OCI-LY7 (cell line): Measurements from ENCODE around the gene PLIN1.

ENCODE experiments used
- EZH2phosphoT487 ChIP-seq: fragments of 200-600 bp; sonication (generic); IDR thresholded peaks from 2 replicates; pipeline ENCODE4 v1.6.1; 2018; ENCODE audit warnings: low read depth, borderline replicate concordance, mild to moderate bottlenecking, mixed run types, antibody characterized with exemption, low read length, moderate library complexity, mixed read lengths
- TF ChIP-seq, protein P1 (sequence below): fragments of 200-600 bp; sonication (generic); conservative IDR thresholded peaks from 2 replicates; pipeline ENCODE4 v1.5.1; 2014; ENCODE audit warnings: mild to moderate bottlenecking, antibody characterized with exemption, low read length, moderate library complexity, mixed read lengths

DNA sequence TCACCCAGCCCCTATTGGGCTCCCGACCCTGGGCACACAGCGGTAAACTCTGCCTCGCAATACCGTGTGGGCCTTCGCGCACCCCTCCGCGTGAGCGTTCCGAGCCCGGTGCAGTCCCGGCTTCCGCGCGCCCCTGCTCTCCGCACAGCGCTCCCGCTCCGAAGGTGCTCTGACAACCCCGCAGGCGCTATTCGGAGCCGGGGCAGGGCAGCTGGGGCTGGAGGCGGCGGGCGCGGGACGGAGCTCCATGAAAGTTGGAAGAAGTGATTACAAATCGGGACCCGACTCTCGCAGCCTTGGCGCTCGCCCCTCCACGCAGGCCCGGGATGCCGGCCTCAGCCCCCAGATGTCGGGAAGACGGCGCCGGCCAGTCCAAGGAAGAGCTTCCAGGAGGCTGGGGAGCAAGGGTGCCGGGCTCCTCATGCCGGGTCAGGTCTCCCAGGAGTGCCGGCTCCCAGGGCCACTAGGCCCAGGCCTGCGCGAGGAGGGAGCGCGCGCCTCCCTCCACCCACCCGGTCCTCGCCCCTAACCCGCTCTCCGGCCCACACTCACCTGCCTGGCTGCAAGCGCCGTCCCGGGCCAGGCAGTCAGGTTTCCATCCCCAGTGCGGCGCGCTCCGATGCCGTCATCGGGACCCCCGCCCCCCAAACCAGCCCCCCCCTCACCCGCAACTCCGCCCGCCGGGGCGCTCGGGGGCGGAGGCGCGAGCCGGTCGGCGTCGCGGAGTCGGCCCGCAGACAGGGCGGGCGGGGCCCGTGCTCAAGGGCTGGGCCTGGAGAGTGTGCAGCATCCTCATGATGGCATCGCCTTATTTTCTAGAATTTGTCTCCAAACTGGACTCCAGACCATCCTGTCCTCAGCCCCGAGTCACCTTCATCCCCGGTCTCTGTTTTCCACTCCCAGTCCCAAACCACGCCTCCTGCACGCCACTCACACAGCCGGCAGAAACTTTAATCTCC lies 24.0 kb downstream of the PLIN1 start, which contains the start of gene KIF7:
- TF ChIP-seq, protein P1, sequence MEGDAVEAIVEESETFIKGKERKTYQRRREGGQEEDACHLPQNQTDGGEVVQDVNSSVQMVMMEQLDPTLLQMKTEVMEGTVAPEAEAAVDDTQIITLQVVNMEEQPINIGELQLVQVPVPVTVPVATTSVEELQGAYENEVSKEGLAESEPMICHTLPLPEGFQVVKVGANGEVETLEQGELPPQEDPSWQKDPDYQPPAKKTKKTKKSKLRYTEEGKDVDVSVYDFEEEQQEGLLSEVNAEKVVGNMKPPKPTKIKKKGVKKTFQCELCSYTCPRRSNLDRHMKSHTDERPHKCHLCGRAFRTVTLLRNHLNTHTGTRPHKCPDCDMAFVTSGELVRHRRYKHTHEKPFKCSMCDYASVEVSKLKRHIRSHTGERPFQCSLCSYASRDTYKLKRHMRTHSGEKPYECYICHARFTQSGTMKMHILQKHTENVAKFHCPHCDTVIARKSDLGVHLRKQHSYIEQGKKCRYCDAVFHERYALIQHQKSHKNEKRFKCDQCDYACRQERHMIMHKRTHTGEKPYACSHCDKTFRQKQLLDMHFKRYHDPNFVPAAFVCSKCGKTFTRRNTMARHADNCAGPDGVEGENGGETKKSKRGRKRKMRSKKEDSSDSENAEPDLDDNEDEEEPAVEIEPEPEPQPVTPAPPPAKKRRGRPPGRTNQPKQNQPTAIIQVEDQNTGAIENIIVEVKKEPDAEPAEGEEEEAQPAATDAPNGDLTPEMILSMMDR = no peak
- TF ChIP-seq EZH2phosphoT487 = no peak
